Retinal pigment epithelial cell (primary cell): ENCODE measurements around the gene MRPL24.

Experiments
- DNase-seq: peaks from one replicate; pipeline ENCODE4 v3.0.0-alpha.2; 2010; ENCODE audit warnings: low read depth
- H3K4me3 ChIP-seq: 2 replicates; pipeline ENCODE4 v1.5.1; 2011; ENCODE audit warnings: mild to moderate bottlenecking, low read length, control low read depth, moderate library complexity
- TF ChIP-seq, protein P1 (sequence below): conservative IDR thresholded peaks from 2 replicates; pipeline ENCODE4 v1.5.1; 2011; ENCODE audit warnings: low read depth, low read length, control low read depth, inconsistent platforms

Gene MRPL24

DNA sequence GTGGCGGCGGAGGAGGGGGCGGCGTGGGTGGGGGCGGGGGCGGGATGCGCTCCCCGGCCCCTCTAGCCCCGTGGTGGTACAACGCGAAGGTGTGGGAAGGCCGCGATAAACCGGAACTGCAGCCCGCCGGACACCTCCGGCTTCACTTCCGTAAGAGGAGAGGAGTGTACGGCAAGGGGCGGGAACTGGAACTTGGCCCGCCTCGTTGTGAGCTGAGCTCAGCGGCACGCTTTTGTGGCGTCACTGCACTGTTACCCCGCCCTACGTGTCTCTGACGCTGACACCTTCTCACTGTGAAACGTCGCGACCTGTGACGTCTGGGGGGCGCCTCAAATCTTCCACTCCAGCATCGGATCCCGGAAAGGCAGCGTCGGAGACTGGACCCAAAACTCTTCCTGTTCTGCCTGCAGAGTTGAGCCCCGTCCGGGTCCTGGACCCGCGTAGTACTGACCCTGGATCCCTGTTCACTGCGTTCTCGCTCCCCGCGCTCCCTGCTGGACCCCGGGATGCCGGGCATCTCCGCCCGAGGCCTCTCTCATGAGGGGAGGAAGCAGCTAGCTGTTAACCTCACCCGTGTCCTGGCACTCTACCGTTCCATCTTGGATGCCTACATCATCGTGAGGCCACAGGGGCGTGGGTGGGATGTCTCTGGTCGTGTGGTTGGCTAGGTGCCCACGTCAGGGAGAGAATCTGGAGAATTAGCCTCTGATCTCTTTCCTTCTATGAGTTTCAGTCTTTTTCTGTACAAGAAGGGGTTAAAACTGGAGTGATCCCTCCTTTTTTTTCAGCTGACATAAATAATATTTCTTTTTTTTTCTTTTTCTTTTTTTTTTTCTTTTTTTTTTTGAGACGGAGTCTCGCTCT, 12.1 kb downstream of the MRPL24 start, which contains the start of gene ISG20L2:
Gene ISG20L2 (minus strand): TSS at position 168 of the 864 bp plus-strand sequence. CDS start 1,114 bp downstream, outside the sequence.
- peak within 1 kb of the TSS; percentile 98 for H3K4me3 ChIP-seq
- peak; percentile 90 for DNase-seq
- TF ChIP-seq, protein P1, sequence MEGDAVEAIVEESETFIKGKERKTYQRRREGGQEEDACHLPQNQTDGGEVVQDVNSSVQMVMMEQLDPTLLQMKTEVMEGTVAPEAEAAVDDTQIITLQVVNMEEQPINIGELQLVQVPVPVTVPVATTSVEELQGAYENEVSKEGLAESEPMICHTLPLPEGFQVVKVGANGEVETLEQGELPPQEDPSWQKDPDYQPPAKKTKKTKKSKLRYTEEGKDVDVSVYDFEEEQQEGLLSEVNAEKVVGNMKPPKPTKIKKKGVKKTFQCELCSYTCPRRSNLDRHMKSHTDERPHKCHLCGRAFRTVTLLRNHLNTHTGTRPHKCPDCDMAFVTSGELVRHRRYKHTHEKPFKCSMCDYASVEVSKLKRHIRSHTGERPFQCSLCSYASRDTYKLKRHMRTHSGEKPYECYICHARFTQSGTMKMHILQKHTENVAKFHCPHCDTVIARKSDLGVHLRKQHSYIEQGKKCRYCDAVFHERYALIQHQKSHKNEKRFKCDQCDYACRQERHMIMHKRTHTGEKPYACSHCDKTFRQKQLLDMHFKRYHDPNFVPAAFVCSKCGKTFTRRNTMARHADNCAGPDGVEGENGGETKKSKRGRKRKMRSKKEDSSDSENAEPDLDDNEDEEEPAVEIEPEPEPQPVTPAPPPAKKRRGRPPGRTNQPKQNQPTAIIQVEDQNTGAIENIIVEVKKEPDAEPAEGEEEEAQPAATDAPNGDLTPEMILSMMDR: no peak

DNA sequence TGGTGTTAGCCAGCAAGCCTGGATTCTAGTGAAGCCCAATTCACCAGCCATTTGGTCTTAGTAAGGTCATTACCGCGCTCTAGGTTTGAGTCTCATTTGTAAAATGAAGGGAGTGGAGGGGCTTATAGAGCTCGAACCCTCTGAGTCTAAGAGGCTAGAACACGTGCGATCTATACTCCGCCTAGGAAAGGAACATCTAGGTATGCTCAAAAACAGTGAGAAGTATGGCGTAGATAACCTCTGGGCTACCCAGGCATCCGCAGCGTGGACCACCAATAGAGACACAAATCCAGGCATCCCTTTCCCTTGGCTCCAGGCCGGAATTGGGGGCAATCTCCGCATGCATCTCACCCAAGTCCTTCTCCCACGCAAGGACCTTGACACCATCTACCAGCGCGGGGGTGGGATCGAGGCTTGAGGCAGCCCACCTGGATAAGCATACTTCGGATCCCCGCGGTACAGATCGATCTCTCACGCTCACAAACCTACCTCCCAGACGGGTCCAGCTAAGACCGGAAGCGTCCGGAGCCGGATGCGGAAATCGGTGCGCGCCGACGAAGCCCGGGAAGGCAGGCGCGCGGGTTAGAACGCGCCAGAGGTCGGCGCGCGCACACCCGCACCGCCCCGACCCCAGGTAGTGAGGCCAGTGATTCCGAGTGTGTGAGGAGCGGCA, 12.8 kb downstream of the MRPL24 start, which contains the start of gene METTL25B:
Gene METTL25B (plus strand): TSS at position 544 of the 673 bp plus-strand sequence. CDS start 636 bp downstream, outside the sequence.
- DNase-seq: no peak
- peak within 1 kb of the TSS; percentile 98 for H3K4me3 ChIP-seq

DNA sequence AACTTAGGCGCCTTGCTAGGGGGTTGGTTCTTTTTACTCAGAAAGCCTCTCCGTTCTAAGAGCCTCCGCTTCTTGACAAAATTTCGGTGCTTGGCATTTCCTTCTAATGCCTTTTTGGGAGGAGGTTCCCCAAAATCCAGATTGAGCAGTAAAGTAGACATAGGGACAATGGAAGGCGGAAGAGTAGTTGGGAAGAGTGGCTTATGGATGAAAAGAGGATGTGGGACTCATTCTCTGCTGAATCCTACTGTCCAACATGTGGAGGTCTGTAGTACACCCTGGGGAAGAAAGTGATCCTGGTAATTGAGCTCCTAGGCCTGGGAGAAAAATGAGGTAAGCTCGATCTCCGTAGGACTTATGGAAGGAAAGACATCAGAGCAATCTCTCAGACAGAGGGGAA, 13.4 kb downstream of the MRPL24 start:
- no peak for DNase-seq
- TF ChIP-seq, protein P1: no peak
- peak overlapping the region; percentile 98 for H3K4me3 ChIP-seq

More for the DNA sequence above, 12.8 kb downstream of the MRPL24 start, which contains the start of gene METTL25B:
- TF ChIP-seq, protein P1: no peak

DNA sequence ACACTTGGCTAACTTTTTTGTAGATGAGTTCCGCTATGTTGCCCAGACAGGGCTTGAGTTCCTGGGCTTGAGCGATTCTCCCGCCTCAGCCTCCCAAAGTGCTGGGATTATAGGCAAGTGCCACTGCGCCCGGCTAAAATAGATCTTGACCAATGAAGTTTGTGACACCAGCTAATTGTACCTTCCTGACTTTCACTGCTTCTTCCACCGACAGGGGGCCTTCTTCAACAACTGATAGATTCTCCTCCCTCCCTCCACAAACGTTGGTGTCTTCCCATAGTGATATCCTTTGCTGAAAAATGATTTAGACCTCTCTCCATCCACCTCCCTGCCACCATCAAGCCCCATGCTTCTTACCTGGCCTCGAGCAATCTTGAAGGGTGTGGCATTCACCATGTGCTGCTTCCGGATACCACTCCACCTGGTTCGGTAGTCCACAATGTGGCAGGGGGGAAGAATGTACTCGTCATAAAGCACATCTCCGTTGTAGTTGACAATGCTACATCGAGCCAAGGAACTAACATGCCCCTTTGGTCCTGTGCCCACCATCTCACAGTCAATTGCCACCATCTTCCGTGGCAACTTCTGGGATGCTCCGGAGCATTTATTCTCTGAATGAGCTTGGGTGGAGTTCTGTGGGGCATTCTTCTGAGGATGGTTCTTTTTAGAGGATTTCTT, 14.2 kb downstream of the MRPL24 start:
- TF ChIP-seq, protein P1: peak; percentile 73
- peak overlapping the region; percentile 98 for H3K4me3 ChIP-seq
- no peak for DNase-seq

DNA sequence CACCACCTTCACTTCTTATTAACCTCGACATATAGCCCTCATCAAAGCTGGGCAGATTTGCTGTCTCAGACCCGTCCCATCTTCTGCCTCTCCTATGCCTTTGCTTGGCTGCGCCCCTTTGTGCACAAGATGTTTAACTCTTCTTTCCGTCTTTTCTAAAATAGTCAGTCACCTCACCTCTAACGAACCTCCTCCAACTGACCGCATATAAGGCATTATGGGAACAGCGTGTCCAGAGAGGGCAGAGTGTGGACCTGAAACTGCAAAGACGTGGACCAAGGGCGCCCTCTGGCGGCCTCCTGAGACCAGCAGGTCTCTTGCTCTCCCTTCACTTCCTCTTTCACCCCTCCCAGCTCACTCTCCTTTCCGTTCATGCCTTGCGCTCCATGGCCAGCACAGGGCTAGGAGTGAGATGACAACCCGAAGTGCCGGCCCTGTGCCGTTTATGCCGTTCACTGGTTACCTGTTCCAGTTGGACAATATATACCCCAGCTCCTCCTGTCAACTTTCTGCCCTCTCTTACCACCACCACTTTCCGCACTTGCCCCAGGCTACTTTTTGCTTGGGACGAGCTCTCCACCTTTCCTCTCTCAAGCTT, 15.1 kb downstream of the MRPL24 start:
- TF ChIP-seq, protein P1: peak; percentile 96
- no peak for DNase-seq
- H3K4me3 ChIP-seq: peak overlapping the region; percentile 98

DNA sequence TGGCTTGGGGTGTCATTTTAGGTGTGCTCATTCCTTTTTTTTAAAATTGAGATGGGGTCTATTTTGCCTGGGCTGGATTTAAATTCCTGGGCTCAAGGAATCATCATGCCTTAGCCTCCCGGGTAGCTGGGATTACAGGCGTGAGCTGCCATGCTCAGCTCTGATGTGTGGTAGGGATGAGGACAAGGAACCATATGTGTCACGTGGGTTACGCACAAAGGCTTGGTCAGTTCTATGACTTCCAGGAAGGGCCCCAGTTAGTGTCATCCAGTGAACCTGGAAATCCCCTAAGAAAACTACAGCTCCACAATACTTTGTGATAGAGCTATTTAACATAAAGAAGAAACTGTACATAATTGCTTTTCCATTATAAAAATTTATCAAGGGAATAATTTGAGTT, 19.4 kb downstream of the MRPL24 start:
- DNase-seq: no peak
- TF ChIP-seq, protein P1: no peak
- H3K4me3 ChIP-seq: no peak overlapping the region
